ENCODE results near the gene GK.
"Not testable (repeated sequence)": the region's sequence is repeated elsewhere in the genome, so short reads cannot be mapped to it uniquely, and the experiment has no call there.

The GK gene

GRCh38 chrX:30634070-30634469 lies 19.2 kb upstream of the GK start:
- not testable (repeated sequence) for H3K4me3 ChIP-seq (ENCODE audit: low read length); H3K27ac ChIP-seq (ENCODE audit: low read depth, low read length); H3K9ac ChIP-seq (ENCODE audit: low read length); H3K4me1 ChIP-seq (ENCODE audit: control insufficient read depth, insufficient read depth, low read length); H3K27me3 ChIP-seq (ENCODE audit: control insufficient read depth, insufficient read depth, low read length); H3K36me3 ChIP-seq (ENCODE audit: control insufficient read depth, insufficient read depth, low read length)

- Histone ChIP-seq H3K27me3 (ENCODE audit: control insufficient read depth, insufficient read depth, low read length) (no peaks in the 10 kb centered on the region), H3K4me3 (ENCODE audit: low read length) (no peak overlapping the region), H3K9ac (ENCODE audit: low read length) (no peak overlapping the region), H3K27ac (ENCODE audit: low read depth, low read length) (no peak overlapping the region), H3K36me3 (ENCODE audit: control insufficient read depth, insufficient read depth, low read length) (no peaks in the 10 kb centered on the region), H3K4me1 (ENCODE audit: control insufficient read depth, insufficient read depth, low read length) (no peaks in the 10 kb centered on the region)
Measured at GRCh38 chrX:30635630-30636029, 17.6 kb upstream of the GK start.

DNA sequence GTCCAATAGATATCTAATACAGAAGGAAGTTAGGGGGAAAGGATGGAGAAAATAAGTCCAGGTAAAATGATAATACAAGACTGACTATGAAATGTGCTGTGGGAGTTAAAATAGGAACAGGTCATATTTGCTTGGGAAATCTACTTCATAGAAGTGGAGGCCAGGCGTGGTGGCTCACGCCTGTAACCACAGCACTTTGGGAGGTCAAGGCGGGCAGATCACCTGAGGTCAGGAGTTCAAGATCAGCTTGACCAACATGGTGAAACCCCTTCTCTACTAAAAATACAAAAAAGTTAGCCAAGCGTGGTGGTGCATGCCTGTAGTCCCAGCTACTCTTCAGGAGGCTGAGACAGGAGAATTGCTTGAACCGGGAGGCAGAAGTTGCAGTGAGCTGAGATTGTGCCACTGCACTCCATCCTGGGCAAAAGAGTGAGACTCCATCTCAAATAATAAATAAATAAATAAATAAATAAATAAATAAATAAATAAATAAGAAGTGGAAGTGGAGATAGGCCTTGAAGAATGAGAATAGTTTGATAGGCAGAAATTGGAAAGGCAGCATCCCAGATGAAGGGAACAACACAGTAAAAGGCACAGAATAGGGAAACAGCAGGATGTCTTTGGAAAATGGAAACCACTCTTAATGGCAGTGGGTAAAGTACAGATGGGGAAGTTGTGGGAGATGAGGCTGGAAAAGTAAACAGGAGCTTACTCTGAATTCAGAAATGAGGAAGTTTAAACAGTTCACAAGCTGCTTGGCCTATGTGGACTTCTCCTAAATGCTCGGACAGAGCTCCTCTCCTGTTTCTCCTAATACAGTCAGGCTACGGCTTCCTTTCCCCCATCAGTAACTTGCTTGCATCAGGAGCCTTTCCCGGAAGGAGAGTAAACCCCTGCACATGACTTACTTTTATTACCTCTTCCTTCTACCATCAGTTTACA lies 15.1 kb upstream of the GK start:
- Histone ChIP-seq H3K4me3 (ENCODE audit: low read length) (no peak overlapping the region), H3K27ac (ENCODE audit: low read depth, low read length) (no peak overlapping the region), H3K4me1 (ENCODE audit: control insufficient read depth, insufficient read depth, low read length) (no peaks in the 10 kb centered on the region), H3K9ac (ENCODE audit: low read length) (no peak overlapping the region), H3K27me3 (ENCODE audit: control insufficient read depth, insufficient read depth, low read length) (no peaks in the 10 kb centered on the region), H3K36me3 (ENCODE audit: control insufficient read depth, insufficient read depth, low read length) (no peaks in the 10 kb centered on the region)

DNA sequence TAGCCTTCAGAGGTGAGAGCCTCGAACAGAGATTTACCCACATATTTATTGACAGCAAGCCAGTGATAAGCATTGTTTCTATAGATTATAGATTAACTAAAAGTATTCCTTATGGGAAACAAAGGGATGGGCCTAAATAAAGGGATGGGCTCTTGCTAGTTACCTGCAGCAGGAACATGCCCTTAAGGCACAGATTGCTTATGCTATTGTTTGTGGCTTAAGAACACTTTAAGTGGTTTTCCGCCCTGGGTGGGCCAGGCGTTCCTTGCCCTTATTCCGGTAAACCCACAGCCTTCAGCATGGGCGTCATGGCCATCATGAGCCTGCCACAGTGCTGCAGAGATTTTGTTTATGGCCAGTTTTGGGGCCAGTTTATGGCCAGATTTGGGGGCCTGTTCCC lies 13.5 kb upstream of the GK start:
- H3K4me3 ChIP-seq (ENCODE audit: low read length); H3K36me3 ChIP-seq (ENCODE audit: control insufficient read depth, insufficient read depth, low read length); H3K27ac ChIP-seq (ENCODE audit: low read depth, low read length); H3K27me3 ChIP-seq (ENCODE audit: control insufficient read depth, insufficient read depth, low read length); H3K9ac ChIP-seq (ENCODE audit: low read length); H3K4me1 ChIP-seq (ENCODE audit: control insufficient read depth, insufficient read depth, low read length): not testable (repeated sequence)

DNA sequence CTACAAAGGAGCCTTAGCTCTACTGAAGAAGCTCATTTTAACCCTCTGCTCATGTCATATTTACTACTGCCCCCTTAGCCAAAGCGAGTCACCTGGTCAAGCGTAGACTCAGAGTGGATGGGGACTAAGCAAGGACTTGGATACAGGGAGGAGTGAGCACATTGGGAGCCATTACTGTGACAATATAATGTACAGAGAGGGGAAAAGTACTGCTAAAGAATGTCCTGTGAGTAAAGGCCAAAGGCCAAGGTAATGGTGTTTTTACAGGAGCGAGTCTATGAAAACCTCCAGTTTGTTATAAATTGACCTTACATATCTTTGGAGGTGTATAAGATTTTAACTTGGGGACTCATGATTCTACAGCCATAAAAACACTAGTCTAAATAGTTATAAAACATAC lies 10.6 kb upstream of the GK start:
- Histone ChIP-seq H3K27ac (ENCODE audit: low read depth, low read length) (no peak overlapping the region), H3K4me3 (ENCODE audit: low read length) (no peak overlapping the region), H3K36me3 (ENCODE audit: control insufficient read depth, insufficient read depth, low read length) (no peaks in the 10 kb centered on the region), H3K9ac (ENCODE audit: low read length) (no peak overlapping the region), H3K4me1 (ENCODE audit: control insufficient read depth, insufficient read depth, low read length) (no peaks in the 10 kb centered on the region), H3K27me3 (ENCODE audit: control insufficient read depth, insufficient read depth, low read length) (no peaks in the 10 kb centered on the region)

GRCh38 chrX:30643313-30643821 lies 9.9 kb upstream of the GK start:
- Histone ChIP-seq H3K27ac (ENCODE audit: low read depth, low read length) (no peak overlapping the region), H3K9ac (ENCODE audit: low read length) (no peak overlapping the region), H3K36me3 (ENCODE audit: control insufficient read depth, insufficient read depth, low read length) (no peaks in the 10 kb centered on the region), H3K27me3 (ENCODE audit: control insufficient read depth, insufficient read depth, low read length) (no peaks in the 10 kb centered on the region), H3K4me1 (ENCODE audit: control insufficient read depth, insufficient read depth, low read length) (no peaks in the 10 kb centered on the region), H3K4me3 (ENCODE audit: low read length) (no peak overlapping the region)

GRCh38 chrX:30649859-30650258 lies 3.4 kb upstream of the GK start:
- H3K27ac ChIP-seq (ENCODE audit: low read depth, low read length), result no peak overlapping the region
- H3K4me3 ChIP-seq (ENCODE audit: low read length), result no peak overlapping the region
- no peaks in the 10 kb centered on the region for H3K36me3 ChIP-seq (ENCODE audit: control insufficient read depth, insufficient read depth, low read length)
- no peaks in the 10 kb centered on the region for H3K4me1 ChIP-seq (ENCODE audit: control insufficient read depth, insufficient read depth, low read length)
- H3K27me3 ChIP-seq (ENCODE audit: control insufficient read depth, insufficient read depth, low read length), result peaks cover 3% of the 10 kb centered on the region
- no peak overlapping the region for H3K9ac ChIP-seq (ENCODE audit: low read length)

DNA sequence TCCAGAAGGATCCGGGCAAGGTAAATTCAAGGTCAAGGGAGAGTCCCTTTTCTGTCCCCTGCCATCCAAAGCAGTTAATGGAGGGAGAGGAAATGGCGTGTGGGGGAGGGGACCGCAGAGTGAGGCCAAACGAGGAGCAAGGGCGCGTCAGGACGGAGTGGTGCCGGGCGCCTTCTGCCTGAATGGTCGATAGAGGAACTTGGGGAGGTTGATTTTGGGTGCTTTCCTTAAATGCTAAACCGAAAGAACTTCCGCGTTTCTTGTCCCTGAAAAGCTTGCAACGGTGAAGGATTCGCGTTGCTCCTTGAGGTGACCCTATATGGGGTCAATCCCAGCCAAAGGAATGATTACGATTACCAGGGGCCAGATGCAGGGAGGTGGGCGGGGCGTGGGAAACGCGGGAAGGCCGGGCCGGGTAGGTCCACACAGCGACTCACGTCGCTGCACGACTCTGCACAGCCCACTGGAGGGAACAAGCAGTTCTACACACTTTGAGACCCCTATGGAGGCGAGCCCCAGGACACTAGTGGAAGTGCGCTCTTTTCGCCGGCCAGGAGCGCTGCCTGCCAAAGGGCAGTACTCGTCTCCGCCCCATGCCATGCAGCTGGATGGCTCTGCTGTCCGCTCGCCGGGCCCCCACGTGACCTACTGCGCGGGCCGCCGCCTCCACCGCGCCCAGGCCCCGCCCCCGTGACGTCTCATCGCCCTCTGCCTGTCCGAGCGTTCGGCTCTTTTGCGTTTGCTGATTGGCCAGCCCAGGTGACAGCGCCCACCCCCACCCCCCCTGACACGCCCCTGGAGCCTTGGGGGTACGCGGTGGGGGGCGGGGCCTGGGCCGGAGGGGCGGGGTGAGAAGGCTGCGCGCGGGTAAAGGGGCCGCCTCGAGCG lies 452 bp upstream of the GK start:
- H3K4me3 ChIP-seq (ENCODE audit: low read length), result peak overlapping the region; percentile 84

GRCh38 chrX:30654386-30654785 lies 1.2 kb downstream of the GK start:
- H3K4me3 ChIP-seq (ENCODE audit: low read length), result peak overlapping the region; percentile 63
- not testable (repeated sequence) for H3K9ac ChIP-seq (ENCODE audit: low read length); H3K27ac ChIP-seq (ENCODE audit: low read depth, low read length); H3K4me1 ChIP-seq (ENCODE audit: control insufficient read depth, insufficient read depth, low read length); H3K27me3 ChIP-seq (ENCODE audit: control insufficient read depth, insufficient read depth, low read length); H3K36me3 ChIP-seq (ENCODE audit: control insufficient read depth, insufficient read depth, low read length)

More for the DNA sequence above, 452 bp upstream of the GK start:
- Histone ChIP-seq H3K4me1 (ENCODE audit: control insufficient read depth, insufficient read depth, low read length) (no peaks in the 10 kb centered on the region), H3K9ac (ENCODE audit: low read length) (peak overlapping the region; percentile 77), H3K27ac (ENCODE audit: low read depth, low read length) (peak overlapping the region; percentile 66), H3K36me3 (ENCODE audit: control insufficient read depth, insufficient read depth, low read length) (no peaks in the 10 kb centered on the region), H3K27me3 (ENCODE audit: control insufficient read depth, insufficient read depth, low read length) (peaks cover 3% of the 10 kb centered on the region)

DNA sequence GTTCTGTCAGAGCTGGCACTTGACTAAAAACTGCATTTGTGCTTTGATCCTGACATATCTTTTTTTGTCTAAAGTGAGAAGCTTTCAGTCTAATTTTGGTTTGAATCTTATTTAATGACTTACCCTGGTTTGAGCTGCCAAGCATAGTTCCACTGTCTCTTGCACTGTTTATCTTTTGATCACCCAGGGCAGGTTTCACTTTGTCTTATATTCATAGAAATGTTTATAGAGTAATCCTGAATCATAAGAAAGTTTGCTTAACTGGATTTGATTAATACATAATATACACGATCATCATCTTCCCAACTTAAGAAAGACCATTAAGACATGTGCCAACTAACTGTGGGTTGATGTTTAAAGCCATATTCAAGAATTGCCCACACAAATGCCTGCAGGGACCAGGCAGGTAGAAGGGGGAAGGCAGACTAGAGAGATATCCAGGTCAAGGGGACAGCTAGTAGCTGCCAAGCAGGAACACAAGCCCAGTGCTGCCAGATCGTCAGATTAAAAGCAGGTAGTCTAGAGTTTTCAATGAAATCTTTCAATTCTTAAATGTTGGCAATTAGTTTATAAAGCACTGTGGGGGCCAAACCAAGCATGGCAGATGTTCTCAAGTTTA lies 1.9 kb downstream of the GK start:
- H3K4me1 ChIP-seq (ENCODE audit: control insufficient read depth, insufficient read depth, low read length), result no peaks in the 10 kb centered on the region
- H3K27me3 ChIP-seq (ENCODE audit: control insufficient read depth, insufficient read depth, low read length), result peaks cover 3% of the 10 kb centered on the region
- H3K36me3 ChIP-seq (ENCODE audit: control insufficient read depth, insufficient read depth, low read length), result no peaks in the 10 kb centered on the region
- H3K27ac ChIP-seq (ENCODE audit: low read depth, low read length), result no peak overlapping the region
- no peak overlapping the region for H3K4me3 ChIP-seq (ENCODE audit: low read length)
- no peak overlapping the region for H3K9ac ChIP-seq (ENCODE audit: low read length)

GRCh38 chrX:30655991-30656390 lies 2.8 kb downstream of the GK start:
- Histone ChIP-seq H3K36me3 (ENCODE audit: control insufficient read depth, insufficient read depth, low read length) (no peaks in the 10 kb centered on the region), H3K27me3 (ENCODE audit: control insufficient read depth, insufficient read depth, low read length) (no peaks in the 10 kb centered on the region), H3K9ac (ENCODE audit: low read length) (no peak overlapping the region), H3K27ac (ENCODE audit: low read depth, low read length) (no peak overlapping the region), H3K4me3 (ENCODE audit: low read length) (no peak overlapping the region), H3K4me1 (ENCODE audit: control insufficient read depth, insufficient read depth, low read length) (no peaks in the 10 kb centered on the region)
